Nephron (organoid): Measurements from ENCODE around the gene CERS6.
"Not testable (repeated sequence)": the region's sequence is repeated elsewhere in the genome, so short reads cannot be mapped to it uniquely, and the experiment has no call there.

Experiments used
- H3K27ac Mint-ChIP-seq, 3 experiments: 2 replicates each; pipeline ENCODE4 v1.8.0; 2020; ENCODE audit warnings: mixed read lengths in 3 of 3, mild to moderate bottlenecking in 2 of 3, moderate library complexity in 1 of 3
- H3K27me3 Mint-ChIP-seq: 2 replicates; pipeline ENCODE4 v1.8.0; 2021; ENCODE audit warnings: low read depth, mild to moderate bottlenecking, moderate library complexity, mixed read lengths
- H3K36me3 Mint-ChIP-seq: 2 replicates; pipeline ENCODE4 v1.8.0; 2020; ENCODE audit warnings: low read depth, mixed read lengths
- H3K4me1 Mint-ChIP-seq: 2 replicates; pipeline ENCODE4 v1.8.0; 2020; ENCODE audit warnings: mixed read lengths
- H3K4me3 Mint-ChIP-seq, 3 experiments: 2 replicates each; pipeline ENCODE4 v1.8.0; 2020; ENCODE audit warnings: mild to moderate bottlenecking in 3 of 3, mixed read lengths in 3 of 3, moderate library complexity in 2 of 3
- H3K9me3 Mint-ChIP-seq: 2 replicates; pipeline ENCODE4 v1.8.0; 2020; ENCODE audit warnings: mixed read lengths
- CTCF ChIP-seq, 3 experiments: fragments of 200-600 bp; sonication (generic); IDR thresholded peaks; one replicate each; pipeline ENCODE4 v1.5.0; 2021; ENCODE audit warnings: antibody characterized with exemption in 3 of 3; ENCODE audit not compliant: unreplicated experiment in 3 of 3

The CERS6 gene

DNA sequence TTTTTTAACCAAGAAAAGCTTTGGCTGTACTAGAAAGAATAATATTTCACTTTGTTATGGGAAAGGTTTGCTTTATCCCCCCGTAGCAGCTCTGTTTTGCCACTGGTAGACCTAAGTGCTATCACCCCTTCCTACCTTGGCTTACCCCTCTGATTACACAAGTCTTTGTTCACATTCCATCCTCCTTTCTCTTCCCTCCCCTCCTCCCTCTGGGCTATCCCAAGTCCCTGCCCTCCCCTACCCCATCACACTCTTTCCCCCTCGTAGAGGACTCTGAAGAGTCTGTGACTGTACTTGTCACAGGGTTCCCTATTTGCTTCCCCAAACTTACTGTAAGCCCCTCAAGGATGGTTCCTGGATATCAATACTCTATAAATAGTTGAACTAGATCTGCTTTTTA lies 193.5 kb downstream of the CERS6 start:
- no peaks in the 10 kb centered on the region for H3K27me3 Mint-ChIP-seq
- H3K36me3 Mint-ChIP-seq: peaks cover under 1% of the 10 kb centered on the region
- peaks cover 13% of the 10 kb centered on the region for H3K4me1 Mint-ChIP-seq
- no peak for TF ChIP-seq CTCF (IDR thresholded peaks at IDR 0.05; ENCODE audit: unreplicated experiment in 3 of 3)
- H3K4me3 Mint-ChIP-seq: no peak overlapping the region
- peaks cover 3% of the 10 kb centered on the region for H3K9me3 Mint-ChIP-seq
- H3K27ac Mint-ChIP-seq: no peak overlapping the region

GRCh38 chr2:168650139-168650538 lies 194.1 kb downstream of the CERS6 start:
- TF ChIP-seq CTCF (IDR thresholded peaks at IDR 0.05; ENCODE audit: unreplicated experiment in 3 of 3): no peak
- Mint-ChIP-seq H3K27ac (no peak overlapping the region), H3K27me3 (no peaks in the 10 kb centered on the region), H3K4me1 (peaks cover 13% of the 10 kb centered on the region), H3K9me3 (peaks cover 3% of the 10 kb centered on the region), H3K4me3 (no peak overlapping the region), H3K36me3 (peaks cover 5% of the 10 kb centered on the region)

DNA sequence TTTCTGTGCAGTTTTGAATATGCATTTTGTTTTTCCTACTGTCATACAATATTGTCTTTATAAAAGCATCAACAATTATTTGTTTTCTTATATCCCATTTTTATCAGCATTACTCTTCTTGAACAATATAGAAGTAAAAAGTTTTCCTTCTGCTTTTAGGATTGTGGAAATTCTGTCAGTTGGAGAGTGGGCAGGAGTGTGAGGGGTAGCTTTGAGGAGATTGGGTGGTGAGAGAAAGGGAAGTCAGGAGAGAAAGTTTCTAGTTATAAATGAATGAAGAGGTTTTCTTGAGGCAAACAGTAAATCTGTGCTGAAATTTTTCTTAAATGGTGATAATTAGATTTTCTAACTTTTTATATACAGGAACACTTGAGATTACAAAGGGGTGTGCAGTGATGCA lies 194.7 kb downstream of the CERS6 start:
- Mint-ChIP-seq H3K4me1 (peaks cover 13% of the 10 kb centered on the region), H3K4me3 (no peak overlapping the region), H3K27ac (peak overlapping the region in 1 of 3 experiments; percentile 52), H3K9me3 (peaks cover 3% of the 10 kb centered on the region), H3K27me3 (no peaks in the 10 kb centered on the region), H3K36me3 (peaks cover 6% of the 10 kb centered on the region)
- no peak for TF ChIP-seq CTCF (IDR thresholded peaks at IDR 0.05; ENCODE audit: unreplicated experiment in 3 of 3)

GRCh38 chr2:168652997-168653921 lies 197.2 kb downstream of the CERS6 start:
- no peak for TF ChIP-seq CTCF (IDR thresholded peaks at IDR 0.05; ENCODE audit: unreplicated experiment in 3 of 3)
- Mint-ChIP-seq H3K4me3 (no peak overlapping the region), H3K27me3 (no peaks in the 10 kb centered on the region), H3K27ac (peak overlapping the region in 2 of 3 experiments; percentile 5 to 6), H3K9me3 (peaks cover 3% of the 10 kb centered on the region), H3K4me1 (peaks cover 13% of the 10 kb centered on the region), H3K36me3 (peaks cover 11% of the 10 kb centered on the region)

DNA sequence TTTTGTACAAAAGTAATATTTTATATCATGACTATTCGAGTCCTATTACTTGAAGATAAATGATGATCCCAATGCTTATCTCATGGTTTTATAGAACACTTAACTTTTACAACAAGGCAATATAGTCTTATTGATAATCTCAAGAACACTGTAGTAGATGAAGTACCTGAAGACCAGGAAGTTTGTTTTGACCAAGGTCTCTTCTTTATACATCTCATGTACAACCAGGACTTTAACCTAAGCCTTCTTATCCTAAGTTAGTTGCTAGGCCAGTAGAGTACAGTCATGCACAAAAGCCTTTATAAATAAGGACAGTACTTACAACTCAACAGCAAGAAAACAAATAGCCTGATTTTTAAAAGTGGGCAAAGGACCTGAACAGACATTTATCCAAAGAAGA lies 198.6 kb downstream of the CERS6 start:
- H3K27ac Mint-ChIP-seq: no peak overlapping the region
- H3K4me1 Mint-ChIP-seq: peaks cover 10% of the 10 kb centered on the region
- no peaks in the 10 kb centered on the region for H3K27me3 Mint-ChIP-seq
- H3K9me3 Mint-ChIP-seq: peaks cover 3% of the 10 kb centered on the region
- no peak overlapping the region for H3K4me3 Mint-ChIP-seq
- TF ChIP-seq CTCF (IDR thresholded peaks at IDR 0.05; ENCODE audit: unreplicated experiment in 3 of 3): no peak
- H3K36me3 Mint-ChIP-seq: peaks cover 11% of the 10 kb centered on the region

DNA sequence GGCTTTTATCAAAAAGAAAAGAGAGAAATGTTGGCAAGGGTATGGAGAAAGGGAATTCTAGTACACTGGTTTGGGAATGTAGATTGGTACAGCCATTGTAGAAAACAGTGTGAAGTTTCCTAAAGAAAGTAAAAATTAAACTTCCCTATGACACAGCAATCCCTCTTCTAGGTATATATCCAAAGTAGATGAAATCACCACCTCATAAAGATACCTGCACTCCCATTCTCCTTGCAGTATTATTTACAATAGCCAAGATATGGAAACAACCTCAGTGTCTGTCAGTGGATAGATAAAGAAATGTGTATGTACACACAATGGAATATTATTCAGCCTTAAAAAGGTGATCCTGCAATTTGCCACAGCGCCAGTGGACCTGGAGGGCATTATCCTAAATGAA lies 199.1 kb downstream of the CERS6 start:
- Mint-ChIP-seq H3K9me3 (peaks cover 3% of the 10 kb centered on the region), H3K27me3 (no peaks in the 10 kb centered on the region), H3K36me3 (peaks cover 11% of the 10 kb centered on the region), H3K4me3 (no peak overlapping the region), H3K27ac (no peak overlapping the region), H3K4me1 (peaks cover 6% of the 10 kb centered on the region)
- TF ChIP-seq CTCF (IDR thresholded peaks at IDR 0.05; ENCODE audit: unreplicated experiment in 3 of 3): no peak

DNA sequence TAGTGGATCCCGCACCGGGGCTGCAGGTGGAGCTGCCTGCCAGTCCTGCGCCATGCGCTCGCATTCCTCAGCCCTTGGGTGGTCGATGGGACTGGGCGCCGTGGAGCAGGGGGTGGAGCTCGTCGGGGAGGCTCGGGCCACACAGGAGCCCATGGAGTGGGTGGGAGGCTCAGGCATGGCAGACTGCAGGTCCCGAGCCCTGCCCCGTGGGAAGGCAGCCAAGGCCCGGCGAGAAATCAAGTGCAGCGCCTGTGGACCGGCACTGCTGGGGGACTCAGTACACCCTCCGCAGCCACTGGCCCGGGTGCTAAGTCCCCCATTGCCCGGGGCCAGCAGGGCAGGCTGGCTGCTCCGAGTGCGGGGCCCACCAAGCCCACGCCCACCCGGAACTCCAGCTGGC lies 201.3 kb downstream of the CERS6 start:
- not testable (repeated sequence) for H3K9me3 Mint-ChIP-seq, H3K4me3 Mint-ChIP-seq, H3K27ac Mint-ChIP-seq, H3K27me3 Mint-ChIP-seq
- peaks cover 25% of the 10 kb centered on the region for H3K4me1 Mint-ChIP-seq
- H3K36me3 Mint-ChIP-seq: peaks cover 11% of the 10 kb centered on the region
